ENCODE results near the gene CALY. TPM values are rescaled to one million over a fixed set of nuclear protein-coding genes. Genes with fewer than 3 reads are reported as not detected.
"Not testable (repeated sequence)": the region's sequence is repeated elsewhere in the genome, so short reads cannot be mapped to it uniquely, and the experiment has no call there.

CALY gene
- total RNA-seq, 2 donors from 2014 or later = 0.75 to 1.3 TPM

DNA sequence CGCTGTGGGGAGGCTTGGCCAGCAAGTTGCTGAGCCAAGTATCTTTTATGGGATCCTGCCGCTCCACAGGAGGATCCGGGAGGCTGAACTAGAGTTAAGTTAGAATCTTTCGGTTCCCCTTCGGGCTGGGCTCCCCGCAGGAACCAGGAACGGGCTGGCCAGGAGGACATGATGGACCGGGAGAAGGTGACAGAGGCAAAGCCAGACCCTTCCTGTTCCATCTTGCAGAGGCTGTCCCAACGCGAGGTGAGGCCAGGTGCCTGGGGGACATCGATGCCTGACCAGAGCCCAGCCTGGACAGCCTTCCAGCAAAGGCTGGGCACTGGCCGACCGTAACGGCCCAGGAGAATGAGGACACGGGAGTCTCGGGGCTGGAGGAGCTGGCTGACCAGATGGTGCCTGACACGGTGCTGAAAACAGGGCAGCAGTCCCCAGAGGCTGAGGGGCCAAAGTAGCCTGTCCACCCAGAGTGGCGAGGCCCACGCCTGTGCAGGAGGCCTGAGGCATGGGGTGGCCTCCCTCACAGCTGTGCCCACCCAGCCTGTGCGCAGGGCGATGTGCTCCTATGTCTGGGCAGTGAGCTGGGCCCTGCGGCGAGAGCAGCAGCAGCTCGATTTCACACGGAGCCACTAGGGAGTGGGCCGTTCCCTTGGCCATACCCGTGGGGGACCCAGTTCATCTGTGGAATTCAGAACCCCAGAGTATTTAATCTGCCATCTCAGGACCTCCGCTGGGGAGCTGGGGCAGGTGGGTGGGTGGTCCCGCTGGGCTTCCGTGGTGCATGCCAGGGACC lies 40.5 kb upstream of the CALY start:
- no peak overlapping the region for H3K9ac ChIP-seq (ENCODE audit: extremely low read depth, low read length, poor library complexity, severe bottlenecking)
- no peak overlapping the region for H3K27ac ChIP-seq (ENCODE audit: low read depth, low read length)
- DNase-seq = no peak
- TF ChIP-seq, protein P1, sequence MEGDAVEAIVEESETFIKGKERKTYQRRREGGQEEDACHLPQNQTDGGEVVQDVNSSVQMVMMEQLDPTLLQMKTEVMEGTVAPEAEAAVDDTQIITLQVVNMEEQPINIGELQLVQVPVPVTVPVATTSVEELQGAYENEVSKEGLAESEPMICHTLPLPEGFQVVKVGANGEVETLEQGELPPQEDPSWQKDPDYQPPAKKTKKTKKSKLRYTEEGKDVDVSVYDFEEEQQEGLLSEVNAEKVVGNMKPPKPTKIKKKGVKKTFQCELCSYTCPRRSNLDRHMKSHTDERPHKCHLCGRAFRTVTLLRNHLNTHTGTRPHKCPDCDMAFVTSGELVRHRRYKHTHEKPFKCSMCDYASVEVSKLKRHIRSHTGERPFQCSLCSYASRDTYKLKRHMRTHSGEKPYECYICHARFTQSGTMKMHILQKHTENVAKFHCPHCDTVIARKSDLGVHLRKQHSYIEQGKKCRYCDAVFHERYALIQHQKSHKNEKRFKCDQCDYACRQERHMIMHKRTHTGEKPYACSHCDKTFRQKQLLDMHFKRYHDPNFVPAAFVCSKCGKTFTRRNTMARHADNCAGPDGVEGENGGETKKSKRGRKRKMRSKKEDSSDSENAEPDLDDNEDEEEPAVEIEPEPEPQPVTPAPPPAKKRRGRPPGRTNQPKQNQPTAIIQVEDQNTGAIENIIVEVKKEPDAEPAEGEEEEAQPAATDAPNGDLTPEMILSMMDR (conservative IDR thresholded peaks at IDR 0.05) = no peak
- H3K36me3 ChIP-seq (ENCODE audit: control insufficient read depth, insufficient read depth, low read length) = no peaks in the 10 kb centered on the region
- H3K9me3 Mint-ChIP-seq = no peaks in the 10 kb centered on the region
- H3K27me3 ChIP-seq (ENCODE audit: control insufficient read depth, insufficient read depth, low read length, poor library complexity, severe bottlenecking) = peaks cover 55% of the 10 kb centered on the region
- H3K4me1 Mint-ChIP-seq = no peaks in the 10 kb centered on the region
- 90% methylated on average over 26 to 30 of the region's 30 CpGs for WGBS, 2 experiments (ENCODE audit: insufficient coverage in 1 of 2, insufficient read length in 1 of 2)
- no peaks in the 10 kb centered on the region for H3K9me3 ChIP-seq (ENCODE audit: control insufficient read depth, low read length)
- H3K27ac Mint-ChIP-seq = no peak overlapping the region
- H3K27me3 Mint-ChIP-seq (ENCODE audit: insufficient read depth) = peaks cover 56% of the 10 kb centered on the region
- H3K4me3 ChIP-seq (ENCODE audit: low read length) = no peak overlapping the region
- H3K4me3 Mint-ChIP-seq = no peak overlapping the region
- H3K36me3 Mint-ChIP-seq (ENCODE audit: low read depth) = peaks cover 5% of the 10 kb centered on the region
- no peaks in the 10 kb centered on the region for H3K4me1 ChIP-seq (ENCODE audit: control insufficient read depth, insufficient read depth, low read length)

DNA sequence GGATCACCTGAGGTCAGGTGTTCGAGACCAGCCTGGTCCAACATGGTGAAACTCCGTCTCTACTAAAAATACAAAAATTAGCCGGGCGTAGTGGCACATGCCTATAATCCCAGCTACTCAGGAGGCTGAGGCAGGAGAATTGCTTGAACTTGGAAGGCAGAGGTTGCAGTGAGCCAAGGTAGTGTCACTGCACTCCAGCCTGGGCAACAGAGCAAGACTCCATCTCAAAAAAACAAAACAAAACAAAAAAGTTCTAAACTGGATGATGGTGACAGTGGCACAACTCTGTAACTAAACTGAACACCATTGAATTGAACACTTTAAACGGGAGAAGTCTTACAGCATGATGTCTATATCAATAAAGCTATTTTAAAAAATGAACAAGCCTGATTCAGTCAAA lies 39.5 kb upstream of the CALY start:
- H3K27ac Mint-ChIP-seq; H3K36me3 Mint-ChIP-seq (ENCODE audit: low read depth); H3K9ac ChIP-seq (ENCODE audit: extremely low read depth, low read length, poor library complexity, severe bottlenecking); H3K4me3 ChIP-seq (ENCODE audit: low read length); H3K4me1 ChIP-seq (ENCODE audit: control insufficient read depth, insufficient read depth, low read length); H3K36me3 ChIP-seq (ENCODE audit: control insufficient read depth, insufficient read depth, low read length); DNase-seq; H3K27ac ChIP-seq (ENCODE audit: low read depth, low read length); H3K9me3 Mint-ChIP-seq; H3K4me3 Mint-ChIP-seq; H3K9me3 ChIP-seq (ENCODE audit: control insufficient read depth, low read length); H3K4me1 Mint-ChIP-seq: not testable (repeated sequence)
- WGBS, 2 experiments (ENCODE audit: insufficient coverage in 1 of 2, insufficient read length in 1 of 2) = 95 to 100% methylated on average over 5 of the region's 5 CpGs
- H3K27me3 ChIP-seq (ENCODE audit: control insufficient read depth, insufficient read depth, low read length, poor library complexity, severe bottlenecking) = peaks cover 55% of the 10 kb centered on the region
- peaks cover 56% of the 10 kb centered on the region for H3K27me3 Mint-ChIP-seq (ENCODE audit: insufficient read depth)

DNA sequence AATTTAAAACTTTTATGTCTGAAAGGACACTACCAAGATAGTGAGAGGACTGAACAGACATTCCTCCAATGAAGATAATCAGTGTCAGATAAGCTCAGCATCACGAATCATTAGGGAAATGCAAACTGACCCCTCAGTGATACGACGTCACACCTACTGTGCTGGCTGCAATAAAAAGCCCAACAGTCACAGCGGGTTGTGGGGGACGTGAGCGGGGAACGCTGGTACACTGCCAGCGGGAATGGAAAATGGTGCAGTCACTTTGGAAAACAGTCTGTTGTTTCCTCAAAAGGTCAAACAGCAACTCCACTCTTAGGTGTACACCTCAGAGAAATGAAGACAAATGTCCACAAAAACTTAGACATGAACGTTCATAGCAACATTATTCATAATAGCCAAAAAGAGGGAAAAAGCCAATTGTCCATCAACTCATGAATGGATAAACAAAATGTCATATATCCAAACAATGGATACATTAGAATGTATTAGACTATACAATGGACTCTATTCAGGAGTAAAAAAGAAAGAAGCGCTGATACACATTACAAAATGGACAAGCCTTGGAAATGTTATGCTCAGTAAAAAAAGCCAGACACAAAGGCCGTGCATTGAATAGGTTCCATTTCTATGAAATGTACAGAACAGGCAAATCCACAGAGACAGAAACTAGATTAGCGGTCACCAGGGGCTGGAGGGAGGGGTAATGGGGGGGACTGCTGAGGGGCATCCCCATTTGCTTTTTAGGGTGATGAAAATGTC lies 38.8 kb upstream of the CALY start:
- TF ChIP-seq, protein P1 (conservative IDR thresholded peaks at IDR 0.05) = no peak
- Mint-ChIP-seq H3K9me3 (no peaks in the 10 kb centered on the region), H3K4me3 (no peak overlapping the region), H3K36me3 (ENCODE audit: low read depth) (peaks cover 7% of the 10 kb centered on the region), H3K27me3 (ENCODE audit: insufficient read depth) (peaks cover 56% of the 10 kb centered on the region), H3K27ac (no peak overlapping the region), H3K4me1 (no peaks in the 10 kb centered on the region)
- Histone ChIP-seq H3K27me3 (ENCODE audit: control insufficient read depth, insufficient read depth, low read length, poor library complexity, severe bottlenecking) (peaks cover 55% of the 10 kb centered on the region), H3K4me3 (ENCODE audit: low read length) (no peak overlapping the region), H3K9me3 (ENCODE audit: control insufficient read depth, low read length) (no peaks in the 10 kb centered on the region), H3K36me3 (ENCODE audit: control insufficient read depth, insufficient read depth, low read length) (peaks cover 2% of the 10 kb centered on the region), H3K9ac (ENCODE audit: extremely low read depth, low read length, poor library complexity, severe bottlenecking) (no peak overlapping the region), H3K4me1 (ENCODE audit: control insufficient read depth, insufficient read depth, low read length) (no peaks in the 10 kb centered on the region), H3K27ac (ENCODE audit: low read depth, low read length) (no peak overlapping the region)
- 71 to 80% methylated on average over 12 of the region's 12 CpGs for WGBS, 2 experiments (ENCODE audit: insufficient coverage in 1 of 2, insufficient read length in 1 of 2)
- no peak for DNase-seq

All from endodermal cell (in vitro differentiated cells).